NAMALWA (cell line): ENCODE data around the gene ROR2.
"Not testable (repeated sequence)": the region's sequence is repeated elsewhere in the genome, so short reads cannot be mapped to it uniquely, and the experiment has no call there.

Experiments
- DNase-seq: peaks from one replicate; pipeline ENCODE4 v3.0.0-alpha.2; 2015; ENCODE audit warnings: low spot score

The ROR2 gene

DNA sequence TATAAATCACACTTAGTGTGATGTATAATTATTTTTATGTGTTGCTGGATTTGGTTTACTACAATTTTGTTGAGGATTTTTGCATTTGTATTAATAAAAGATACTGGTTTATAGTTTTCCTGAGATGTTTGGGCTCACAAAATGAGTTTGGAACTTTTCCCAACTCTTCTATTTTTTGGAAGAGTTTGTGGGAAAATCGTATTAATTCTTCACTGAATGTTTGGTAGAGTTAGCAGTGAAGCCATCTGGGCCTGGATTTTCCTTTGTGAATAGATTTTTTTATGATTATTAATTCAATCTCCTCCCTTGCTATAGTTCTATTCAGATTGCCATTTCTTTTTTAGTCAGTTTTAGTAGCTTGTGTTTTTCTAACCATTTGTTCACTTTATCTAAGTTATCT is 324.7 kb downstream of the ROR2 start:
- DNase-seq, result no peak

DNA sequence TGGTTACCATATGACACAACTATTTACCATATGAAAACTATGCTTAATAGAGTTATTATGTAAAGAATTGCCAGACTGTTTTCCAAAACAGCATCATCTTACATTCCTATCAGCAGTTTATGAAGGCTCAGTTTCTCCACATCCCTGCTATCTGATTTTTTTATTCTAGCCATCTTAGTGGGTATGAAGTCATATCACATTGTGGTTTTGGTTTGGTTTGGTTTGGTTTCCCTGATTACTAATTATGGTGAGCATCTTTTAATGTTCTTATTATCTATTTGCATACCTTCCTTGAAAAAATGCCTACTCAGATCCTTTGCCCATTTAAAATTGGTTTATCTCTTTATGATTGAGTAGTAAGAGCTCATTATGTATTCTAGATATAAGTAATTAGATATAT is 327.0 kb downstream of the ROR2 start:
- no peak for DNase-seq

DNA sequence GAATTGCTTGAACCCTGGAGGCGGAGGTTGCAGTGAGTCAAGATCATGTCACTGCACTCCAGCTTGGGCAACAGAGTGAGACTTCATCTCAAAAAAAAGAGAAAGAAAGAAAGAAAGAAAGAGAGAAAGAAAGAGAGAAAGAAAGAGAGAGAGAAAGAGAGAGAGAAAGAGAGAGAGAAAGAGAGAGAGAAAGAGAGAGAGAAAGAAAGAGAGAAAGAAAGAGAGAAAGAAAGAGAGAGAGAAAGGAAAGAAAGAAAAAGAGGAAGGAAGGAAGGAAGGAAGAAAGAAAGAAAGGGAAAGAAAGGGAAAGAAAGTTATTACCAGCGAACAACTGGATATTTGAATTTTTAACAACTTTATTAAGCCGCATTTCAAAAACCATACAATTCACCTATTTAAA is 327.9 kb downstream of the ROR2 start:
- DNase-seq, result not testable (repeated sequence)

DNA sequence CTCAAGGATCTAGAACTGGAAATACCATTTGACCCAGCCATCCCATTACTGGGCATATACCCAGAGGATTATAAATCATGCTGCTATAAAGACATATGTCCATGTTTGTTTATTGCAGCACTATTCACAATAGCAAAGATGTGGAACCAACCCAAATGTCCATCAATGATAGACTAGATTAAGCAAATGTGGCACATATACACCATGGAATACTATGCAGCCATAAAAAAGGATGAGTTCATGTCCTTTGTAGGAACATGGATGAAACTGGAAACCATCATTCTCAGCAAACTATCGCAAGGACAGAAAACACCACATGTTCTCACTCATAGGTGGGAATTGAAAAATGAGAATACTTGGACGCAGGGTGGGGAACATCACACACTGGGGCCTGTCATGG is 336.0 kb downstream of the ROR2 start:
- not testable (repeated sequence) for DNase-seq

DNA sequence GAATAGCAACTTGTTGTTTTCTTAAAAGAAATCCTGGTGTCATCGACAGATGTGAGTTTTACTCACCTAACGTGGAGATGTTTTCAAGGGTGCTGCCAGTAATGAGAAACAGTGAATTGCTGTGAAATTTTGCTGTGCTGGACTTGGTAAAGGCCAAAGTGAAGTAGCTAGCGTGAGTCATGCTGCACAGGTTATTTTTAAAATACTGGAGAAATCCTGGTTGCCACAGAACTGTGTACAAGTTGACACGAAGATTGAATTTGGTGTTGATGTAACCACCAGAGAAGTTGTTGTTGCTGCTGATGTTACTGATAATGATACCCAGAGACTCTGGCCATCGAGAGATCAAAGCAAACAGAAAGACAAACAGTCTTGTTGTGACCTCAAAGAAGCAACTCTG is 338.4 kb downstream of the ROR2 start:
- DNase-seq, result no peak

DNA sequence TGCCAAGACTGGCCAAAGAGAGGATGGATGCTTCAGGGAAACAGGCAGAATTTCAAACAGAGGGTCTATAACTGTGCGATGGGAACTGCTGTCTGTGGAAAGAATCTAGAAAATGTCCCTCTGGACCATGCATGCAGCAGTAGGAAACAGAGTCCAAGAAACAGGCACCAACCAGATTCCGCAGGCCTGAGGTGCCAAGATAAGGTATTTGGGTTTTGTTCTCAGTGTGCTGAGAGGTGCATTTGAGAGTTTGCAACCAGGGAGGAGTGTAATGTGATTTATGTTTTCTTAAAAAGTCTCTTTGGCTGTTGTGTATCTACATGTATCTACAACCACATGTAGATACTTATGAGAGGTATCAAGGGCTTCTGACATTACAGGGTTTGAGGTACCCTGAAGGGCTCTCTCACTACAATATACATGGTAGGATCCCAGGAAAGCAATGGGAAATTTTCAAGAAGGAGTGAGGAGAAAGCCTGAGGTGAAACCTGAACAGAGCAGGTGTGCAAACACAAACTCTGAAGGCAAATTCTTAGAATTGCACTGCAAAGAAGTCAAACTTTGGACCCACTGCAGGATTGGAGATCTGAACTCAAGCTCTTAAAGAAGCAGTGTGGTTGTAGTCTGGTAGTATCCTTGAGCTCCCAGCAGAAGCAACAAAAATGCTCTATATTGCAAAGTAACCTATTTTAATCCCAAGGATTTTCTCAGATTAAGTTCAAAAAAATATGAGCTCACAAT is 343.6 kb downstream of the ROR2 start:
- DNase-seq, result no peak

DNA sequence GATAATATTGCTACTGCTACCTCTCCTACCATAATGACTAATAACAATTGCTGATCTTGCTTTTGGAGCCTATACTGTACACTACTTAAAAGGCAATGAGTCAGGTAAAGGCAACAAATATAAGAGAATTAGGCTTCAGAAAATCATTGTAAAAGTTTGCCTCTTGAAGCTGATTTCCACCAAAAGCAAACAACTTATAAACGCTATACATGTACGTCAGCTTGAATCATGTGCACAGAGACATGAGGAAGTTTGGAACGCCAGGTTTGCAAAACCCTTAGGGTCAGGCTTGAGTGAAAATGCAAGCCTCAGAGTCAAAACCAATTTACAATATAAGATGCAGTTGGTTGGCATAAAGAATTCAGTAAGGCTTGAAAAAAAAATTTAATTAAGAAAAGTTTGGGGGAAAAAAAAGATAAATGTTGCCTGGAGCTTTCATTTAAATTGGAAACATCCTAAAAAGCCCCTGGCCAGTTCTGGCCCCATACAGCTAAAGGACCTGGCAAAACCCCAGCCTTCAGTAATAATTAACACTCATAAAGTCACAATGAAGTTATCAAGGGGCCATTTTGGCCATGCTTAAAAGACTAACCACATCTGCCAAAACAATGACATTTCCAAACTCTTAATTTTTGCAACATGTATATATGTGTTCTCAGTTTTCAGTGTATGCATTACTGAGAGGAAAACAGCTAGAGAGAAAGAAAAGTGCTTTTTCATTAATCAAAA is 345.4 kb downstream of the ROR2 start:
- no peak for DNase-seq

DNA sequence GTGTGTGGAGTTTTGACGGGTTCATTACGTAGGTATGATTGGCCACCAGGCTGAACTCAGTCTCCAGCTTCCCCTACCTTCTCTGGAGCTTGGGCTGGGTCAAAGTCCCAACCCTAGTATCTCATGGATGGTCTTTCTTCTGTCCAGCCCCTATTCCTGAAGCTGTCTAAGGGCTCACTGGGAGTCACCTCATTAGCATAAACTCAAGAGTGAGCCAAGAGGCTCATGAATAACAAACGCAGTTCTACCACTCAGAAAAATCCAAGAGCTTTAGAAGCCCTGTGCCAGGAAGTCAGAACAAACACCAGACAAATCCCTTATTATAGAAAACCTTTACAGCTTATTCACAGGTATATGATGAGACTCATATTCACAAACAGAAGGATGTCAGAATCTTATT is 346.1 kb downstream of the ROR2 start:
- DNase-seq, result no peak

DNA sequence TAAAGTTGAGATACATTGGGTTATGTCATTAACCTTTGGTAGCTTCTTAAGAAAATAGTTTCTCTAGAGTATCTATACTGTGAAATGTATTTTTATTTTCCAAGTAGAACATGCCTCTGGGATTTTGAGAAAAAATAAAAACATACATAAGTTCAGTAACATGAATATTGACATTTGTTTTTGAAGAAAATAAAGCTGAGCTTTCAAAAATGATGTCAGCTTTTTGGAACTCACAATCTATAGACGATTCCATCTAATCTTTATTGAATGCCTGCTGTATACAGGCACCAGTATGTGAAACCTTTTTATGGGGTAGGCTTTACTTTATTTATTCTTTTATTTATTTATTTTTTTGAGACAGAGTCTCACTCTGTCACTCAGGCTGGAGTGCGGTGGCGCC is 350.5 kb downstream of the ROR2 start:
- no peak for DNase-seq

DNA sequence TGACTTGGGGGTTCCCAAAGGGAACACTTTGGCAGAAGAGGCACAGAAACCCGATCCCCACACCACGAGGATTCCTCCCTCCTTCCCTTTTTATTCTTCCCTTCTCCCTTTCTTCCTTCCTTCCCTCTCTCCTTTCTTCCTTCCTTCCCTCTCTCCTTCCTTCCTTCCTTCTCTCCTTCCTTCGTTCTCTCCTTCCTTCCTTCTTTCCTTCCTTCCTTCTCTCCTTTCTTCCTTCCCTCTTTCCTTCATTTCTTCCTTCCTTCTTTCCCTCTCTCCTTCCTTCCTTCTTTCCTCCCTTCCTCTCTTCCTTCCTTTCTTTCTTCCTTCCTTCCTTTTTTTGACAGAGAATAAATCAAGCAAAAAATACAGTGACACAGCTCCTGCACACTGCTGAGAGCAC is 358.4 kb downstream of the ROR2 start:
- no peak for DNase-seq

DNA sequence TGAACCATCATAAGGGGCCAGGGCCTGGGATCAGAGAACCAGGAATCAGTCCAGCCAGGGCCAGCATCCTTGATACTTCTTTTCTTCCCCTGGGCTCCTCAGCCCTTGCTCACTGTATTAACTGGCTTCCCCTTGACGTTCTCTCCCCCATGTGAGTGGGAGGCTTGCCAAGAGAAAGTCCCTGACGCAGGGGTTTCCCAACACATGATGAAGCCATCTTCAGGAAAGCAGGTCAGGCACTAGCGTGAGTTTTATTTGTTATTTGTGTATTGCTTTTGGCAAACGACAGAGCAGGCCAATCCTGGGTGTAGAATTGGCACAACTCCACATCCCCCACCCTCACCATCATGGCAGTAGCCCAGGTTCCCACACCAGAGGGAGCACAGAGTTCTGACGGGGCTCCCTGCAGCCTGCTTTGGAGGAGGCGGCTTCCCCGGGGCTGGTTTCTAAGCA is 360.9 kb downstream of the ROR2 start:
- DNase-seq, result no peak

DNA sequence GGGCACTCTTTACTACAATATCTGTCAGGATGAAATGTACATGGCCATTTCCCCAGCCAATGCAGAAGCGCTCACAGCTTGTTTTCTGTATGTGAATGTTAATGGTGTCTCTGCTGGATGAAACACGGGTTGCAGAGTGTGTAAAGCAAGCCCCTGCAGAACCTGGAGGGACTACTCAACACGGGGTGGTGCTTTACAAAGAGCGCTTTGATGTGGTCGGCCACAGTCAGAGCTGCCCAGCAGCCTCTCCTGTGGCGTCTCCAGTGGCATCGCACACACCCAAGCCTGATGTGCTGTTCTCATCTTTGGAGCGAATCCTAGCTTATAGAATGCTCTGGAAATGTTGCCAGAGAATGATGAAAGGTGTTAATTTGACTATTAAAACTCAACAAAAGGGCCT is 363.7 kb downstream of the ROR2 start:
- no peak for DNase-seq

DNA sequence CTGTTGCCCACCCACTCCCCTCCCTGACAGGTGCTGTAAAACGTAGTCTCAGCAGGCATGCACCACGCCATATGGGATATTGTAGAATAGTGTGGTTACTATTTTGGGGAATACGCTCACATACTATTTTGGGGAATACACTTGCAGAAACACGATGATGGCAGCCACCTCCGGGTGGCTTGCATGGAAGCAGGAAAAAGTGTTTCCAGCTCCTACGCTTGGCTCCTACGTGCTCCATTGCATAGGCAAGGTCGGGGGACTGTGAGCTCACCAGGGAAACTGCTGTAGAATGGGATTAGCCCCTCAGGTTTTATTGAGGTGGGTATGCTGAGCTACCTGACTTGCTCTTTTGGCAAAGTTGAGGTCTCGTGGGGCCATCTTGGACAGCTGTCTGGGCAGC is 366.1 kb downstream of the ROR2 start:
- no peak for DNase-seq

DNA sequence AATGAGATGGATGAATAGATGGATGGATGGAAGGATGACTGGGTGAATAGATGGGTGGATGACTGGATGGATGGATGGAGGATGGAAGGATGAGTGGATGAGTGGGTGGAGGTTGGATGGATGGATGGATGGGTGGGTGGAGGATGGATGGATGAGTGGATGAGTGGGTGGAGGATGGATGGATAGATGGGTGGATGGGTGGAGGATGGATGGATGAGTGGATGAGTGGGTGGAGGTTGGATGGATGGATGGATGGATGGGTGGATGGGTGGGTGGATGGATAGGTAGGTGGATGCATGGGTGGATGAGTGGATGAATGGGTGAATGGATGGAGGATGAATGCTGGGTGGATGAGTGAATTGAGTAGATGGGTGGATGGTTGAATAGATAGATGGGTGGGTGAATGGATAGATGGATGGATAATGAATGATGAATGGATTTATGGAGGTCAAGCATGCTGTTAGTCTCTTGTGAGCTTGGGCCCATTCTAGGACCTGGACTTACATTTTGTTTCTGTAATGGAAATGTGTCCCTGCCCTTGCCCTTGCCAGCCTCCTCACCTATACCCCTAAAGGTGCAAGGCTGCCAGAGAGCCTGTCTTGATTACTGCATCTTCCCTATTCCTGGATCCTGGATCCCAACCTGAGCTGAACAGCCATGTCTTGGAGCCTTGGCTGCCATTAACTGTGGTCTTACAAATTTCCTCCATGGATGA is 366.7 kb downstream of the ROR2 start:
- DNase-seq, result no peak

DNA sequence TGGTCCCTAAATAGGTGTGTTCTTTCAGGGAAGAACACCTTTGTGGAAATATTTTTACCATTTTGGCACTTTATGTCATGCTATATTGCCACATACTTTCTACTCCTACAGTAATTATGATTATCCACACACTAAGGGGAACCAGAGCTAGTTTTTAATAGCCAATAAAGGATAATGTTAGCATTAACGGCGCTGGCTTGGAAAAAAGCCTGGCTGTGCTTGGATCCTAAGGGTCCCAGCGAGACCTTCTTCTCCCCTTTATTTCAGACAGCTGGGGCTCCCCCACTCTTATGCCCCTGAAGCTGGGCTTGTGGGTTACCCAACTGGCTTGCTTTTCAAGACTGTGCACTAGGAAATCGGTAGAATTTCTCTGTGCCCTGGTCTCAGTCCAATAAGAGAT is 367.8 kb downstream of the ROR2 start:
- DNase-seq, result no peak

DNA sequence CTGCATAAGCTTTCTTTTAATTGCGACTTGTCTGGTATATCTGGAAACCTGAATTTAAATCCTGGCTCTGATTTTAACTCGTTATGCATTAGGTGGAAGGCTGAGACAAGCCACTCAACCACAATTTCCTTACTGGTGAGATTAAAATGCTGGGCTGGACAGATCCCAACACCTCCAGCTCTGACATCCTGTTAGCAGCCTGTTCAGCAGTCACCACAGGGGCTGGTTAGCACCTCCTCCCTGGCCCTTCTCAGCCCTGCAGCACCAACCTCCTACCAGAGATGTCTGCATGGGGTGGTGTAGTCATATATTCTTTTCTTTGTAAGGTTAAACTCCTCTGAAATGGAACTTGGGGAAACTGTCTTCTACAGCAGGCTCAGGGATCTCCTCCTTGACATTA is 369.9 kb downstream of the ROR2 start:
- DNase-seq, result no peak

DNA sequence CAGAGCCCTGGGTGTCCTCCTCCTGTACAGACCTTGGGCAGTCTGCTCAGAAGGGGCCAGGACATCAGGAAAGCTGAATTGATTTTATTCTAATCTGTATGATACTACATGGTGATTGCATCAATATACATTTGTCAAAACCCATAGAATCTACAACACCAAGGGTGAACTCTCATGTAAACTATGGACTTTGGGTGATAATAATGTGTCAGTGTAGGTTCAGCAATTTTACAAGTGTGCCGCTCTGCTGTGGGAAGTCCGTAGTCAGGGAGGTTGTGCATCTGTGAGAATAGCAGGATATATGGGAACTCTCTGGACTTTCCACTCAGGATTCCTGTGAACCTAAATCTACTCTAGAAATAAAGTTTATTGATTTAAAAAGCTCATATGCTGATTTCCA is 371.1 kb downstream of the ROR2 start:
- DNase-seq, result no peak

DNA sequence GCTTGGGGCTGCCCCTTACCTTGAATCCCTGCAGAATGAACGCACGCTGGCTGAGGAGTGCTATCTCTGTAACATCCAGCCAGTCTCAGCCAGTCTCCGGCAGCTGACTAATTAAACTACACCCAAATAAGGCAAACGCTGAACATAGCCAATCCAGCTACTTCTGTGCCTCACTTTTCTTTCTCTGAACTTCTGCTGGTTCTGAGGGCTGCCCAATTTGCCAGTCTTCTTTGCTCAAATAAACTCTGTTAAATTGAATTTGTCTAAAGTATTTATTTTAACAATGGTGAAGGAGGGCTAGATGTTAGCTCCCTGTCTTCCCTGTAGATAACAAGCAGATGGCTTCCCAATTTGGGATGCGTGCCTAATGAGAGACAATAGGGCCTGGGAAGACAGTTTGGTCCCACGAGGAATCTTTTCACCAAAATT is 372.4 kb downstream of the ROR2 start:
- DNase-seq, result no peak

DNA sequence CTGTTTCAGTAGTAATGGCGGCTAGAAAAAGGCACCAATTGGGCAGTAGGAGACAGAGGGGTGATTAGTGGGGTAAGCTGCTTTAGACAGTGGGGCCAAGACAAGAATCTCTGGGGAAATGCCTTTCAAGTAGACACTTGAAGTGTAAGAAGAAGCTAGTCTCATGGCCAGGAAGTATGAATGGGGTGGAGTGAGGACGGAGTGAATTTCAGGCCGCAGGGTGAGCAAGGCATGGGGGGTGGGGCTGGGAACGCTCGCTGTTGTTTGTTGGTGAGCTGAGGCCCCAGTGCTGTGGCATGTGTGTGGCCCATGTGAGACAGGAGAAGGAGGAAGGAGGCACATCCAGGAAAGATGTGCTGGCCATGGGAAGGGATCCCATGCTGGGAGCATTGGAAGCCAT is 377.2 kb downstream of the ROR2 start:
- no peak for DNase-seq

DNA sequence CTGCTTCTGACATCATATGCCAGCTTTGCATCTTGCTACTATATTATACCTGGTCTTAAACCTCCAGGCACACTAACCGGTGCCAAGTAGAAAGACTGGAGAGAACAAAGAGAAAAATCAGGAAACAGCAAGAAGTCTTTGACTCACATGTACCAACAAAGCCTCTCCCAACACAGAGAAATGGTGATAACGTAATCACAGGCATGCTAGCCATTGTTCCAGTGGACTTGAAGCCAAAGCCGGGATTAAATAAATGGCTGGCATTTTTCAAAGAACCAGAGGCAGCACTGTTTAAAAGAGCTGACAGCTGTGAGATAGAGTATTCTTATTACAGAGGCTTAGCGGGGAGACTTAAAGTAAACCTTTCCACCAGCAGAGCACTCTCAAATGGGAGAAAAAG is 378.0 kb downstream of the ROR2 start:
- no peak for DNase-seq

DNA sequence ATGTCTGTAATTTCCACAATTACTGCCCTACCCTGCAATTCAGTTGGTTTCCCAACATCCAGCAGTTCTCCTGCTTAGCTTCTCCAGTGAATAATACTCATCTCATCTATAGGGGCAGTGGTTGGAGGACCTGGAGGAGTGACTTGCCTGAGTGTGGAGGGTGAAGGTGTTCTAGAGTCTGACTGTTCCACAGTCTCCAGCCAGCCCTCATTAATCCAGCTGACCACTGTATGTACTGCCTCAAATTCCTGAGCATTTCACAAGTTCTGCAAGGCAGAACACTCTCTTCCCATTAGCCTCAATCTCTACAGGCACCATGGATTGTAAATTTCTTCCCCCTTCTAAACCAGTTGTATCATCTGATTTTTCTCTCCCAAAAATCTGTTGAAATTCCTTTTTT is 379.0 kb downstream of the ROR2 start:
- no peak for DNase-seq

DNA sequence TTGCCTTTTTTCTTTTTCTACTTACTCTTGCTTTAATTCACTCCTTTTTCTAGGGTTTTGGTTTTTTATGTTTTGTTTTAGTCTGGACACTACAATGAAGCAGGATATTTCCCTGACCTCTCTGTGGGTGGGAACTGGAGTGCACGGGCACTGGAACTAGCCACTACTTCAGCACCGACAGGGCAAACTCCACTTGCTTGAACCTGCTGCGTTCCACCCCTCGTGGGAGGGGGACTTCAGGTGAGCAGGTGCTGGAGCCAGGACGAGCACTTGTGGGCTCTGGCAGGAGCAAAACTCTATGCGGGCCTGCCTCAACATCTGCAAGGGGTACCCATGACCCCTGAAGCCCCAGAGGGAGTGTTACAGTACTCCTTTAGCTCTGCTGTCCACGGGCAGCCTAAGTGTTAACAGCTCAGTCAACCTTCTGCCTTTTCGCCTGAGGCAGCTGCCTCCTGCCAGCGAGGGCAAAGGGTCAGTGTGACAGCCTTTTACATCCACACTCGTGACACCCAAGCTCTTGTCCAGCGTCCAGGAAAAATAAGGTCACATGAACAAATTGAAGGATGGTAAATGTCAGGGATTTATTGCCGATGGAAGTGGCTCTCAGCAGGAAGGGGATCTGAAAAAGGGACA is 382.3 kb downstream of the ROR2 start:
- no peak for DNase-seq
